Neural cell (in vitro differentiated cells): ENCODE results near the gene TECPR1. TPM values are rescaled to one million over a fixed set of nuclear protein-coding genes. Genes with fewer than 3 reads are reported as not detected.

Experiments
- H2AFZ ChIP-seq: fragments of 200-600, 300-800 bp; sonication (generic), shearing (Covaris generic); 2 replicates; pipeline ENCODE4 v1.6.0; 2014; ENCODE audit warnings: low read depth, mild to moderate bottlenecking, antibody characterized with exemption, low read length, moderate library complexity
- H3F3A ChIP-seq: fragments of 200-600 bp; shearing (Covaris generic); 2 replicates; pipeline ENCODE4 v1.6.1; 2016; ENCODE audit warnings: mild to moderate bottlenecking, moderate library complexity, mixed read lengths, antibody characterized with exemption, low read length; ENCODE audit not compliant: insufficient read depth, poor library complexity, severe bottlenecking
- H3K27ac ChIP-seq: fragments of 200-600, 300-800 bp; sonication (generic), shearing (Covaris generic); 2 replicates; pipeline ENCODE4 v1.5.1; 2014; ENCODE audit warnings: mild to moderate bottlenecking, low read length, moderate library complexity
- H3K27me3 ChIP-seq: fragments of 300-800, 200-600 bp; sonication (generic), shearing (Covaris generic); 2 replicates; pipeline ENCODE4 v1.6.0; 2014; ENCODE audit warnings: mild to moderate bottlenecking, low read depth, low read length, moderate library complexity; ENCODE audit not compliant: insufficient read depth
- H3K36me3 ChIP-seq: fragments of 300-800, 200-600 bp; sonication (generic), shearing (Covaris generic); 2 replicates; pipeline ENCODE4 v1.5.1; 2014; ENCODE audit warnings: mild to moderate bottlenecking, antibody characterized with exemption, low read length, moderate library complexity; ENCODE audit not compliant: insufficient read depth
- H3K4me2 ChIP-seq: fragments of 300-800, 200-600 bp; sonication (generic), shearing (Covaris generic); 2 replicates; pipeline ENCODE4 v1.6.0; 2014; ENCODE audit warnings: mild to moderate bottlenecking, low read length
- H3K4me3 ChIP-seq: fragments of 300-800, 200-600 bp; sonication (generic), shearing (Covaris generic); 2 replicates; pipeline ENCODE4 v1.5.1; 2014; ENCODE audit warnings: mild to moderate bottlenecking, low read length, moderate library complexity
- H3K79me2 ChIP-seq: fragments of 200-600 bp; shearing (Covaris generic); replicated peaks from 2 replicates; pipeline ENCODE4 v1.6.0; 2014; ENCODE audit warnings: mild to moderate bottlenecking, low read length, moderate library complexity; ENCODE audit not compliant: insufficient read depth
- H3K9ac ChIP-seq: fragments of 300-800, 200-600 bp; sonication (generic), shearing (Covaris generic); 2 replicates; pipeline ENCODE4 v1.6.1; 2016; ENCODE audit warnings: mild to moderate bottlenecking, low read length, mixed read lengths
- H3K9me2 ChIP-seq: fragments of 200-600 bp; shearing (Covaris generic); 2 replicates; pipeline ENCODE4 v1.6.1; 2016; ENCODE audit warnings: mild to moderate bottlenecking, low read length, mixed read lengths; ENCODE audit not compliant: insufficient read depth
- H3K9me3 ChIP-seq: fragments of 200-600, 300-800 bp; sonication (generic), shearing (Covaris generic); 2 replicates; pipeline ENCODE4 v1.6.1; 2016; ENCODE audit warnings: mild to moderate bottlenecking, mixed run types, low read length, moderate library complexity, mixed read lengths
- H4K20me1 ChIP-seq: fragments of 200-600 bp; shearing (Covaris generic); 2 replicates; pipeline ENCODE4 v1.6.1; 2016; ENCODE audit warnings: mild to moderate bottlenecking, mixed run types; ENCODE audit not compliant: insufficient read depth
- CTCF ChIP-seq: fragments of 450-650 bp; IDR thresholded peaks from 2 replicates; pipeline ENCODE4 v1.5.1; 2014; ENCODE audit warnings: antibody characterized with exemption, mild to moderate bottlenecking, moderate library complexity; ENCODE audit not compliant: poor library complexity, severe bottlenecking
- EP300 ChIP-seq: fragments of 450-650 bp; conservative IDR thresholded peaks from 2 replicates; pipeline ENCODE4 v1.6.1; 2014; ENCODE audit warnings: antibody characterized with exemption, mild to moderate bottlenecking, moderate library complexity; ENCODE audit not compliant: poor library complexity, severe bottlenecking
- EZH2 ChIP-seq: fragments of 200-600, 300-800 bp; shearing (Covaris generic), sonication (generic); IDR thresholded peaks from 2 replicates; pipeline ENCODE4 v1.6.1; 2014; ENCODE audit warnings: antibody characterized with exemption, low read length, borderline replicate concordance, mild to moderate bottlenecking; ENCODE audit not compliant: insufficient read depth, poor library complexity, severe bottlenecking
- MXI1 ChIP-seq: fragments of 450-650 bp; conservative IDR thresholded peaks from 2 replicates; pipeline ENCODE4 v1.6.1; 2014; ENCODE audit warnings: antibody characterized with exemption, mild to moderate bottlenecking; ENCODE audit not compliant: poor library complexity, severe bottlenecking
- POLR2AphosphoS5 ChIP-seq: IDR thresholded peaks from 2 replicates; pipeline ENCODE4 v1.6.1; 2012
- RAD21 ChIP-seq: fragments of 450-650 bp; conservative IDR thresholded peaks from 2 replicates; pipeline ENCODE4 v1.6.1; 2014; ENCODE audit warnings: antibody characterized with exemption, mild to moderate bottlenecking, moderate library complexity
- REST ChIP-seq: IDR thresholded peaks from 2 replicates; pipeline ENCODE4 v1.6.1; 2012; ENCODE audit warnings: borderline replicate concordance
- SMC3 ChIP-seq: fragments of 450-650 bp; conservative IDR thresholded peaks from 2 replicates; pipeline ENCODE4 v1.6.1; 2014; ENCODE audit warnings: antibody characterized with exemption, mild to moderate bottlenecking, moderate library complexity; ENCODE audit not compliant: poor library complexity
- TAF1 ChIP-seq: IDR thresholded peaks from 2 replicates; pipeline ENCODE4 v1.6.1; 2012; ENCODE audit warnings: low read depth
- polyA plus RNA-seq: library from polyadenylated mRNA; depleted of rRNA; stranded (reverse); fragments of >200 nt; gene quantifications from 2 replicates; pipeline ENCODE4 v1.2.3, GENCODE V29; 2014

TECPR1 gene
- polyA plus RNA-seq, 1 donor from 2014 or later: 46.6 TPM

- Histone ChIP-seq H3K27ac (no peak overlapping the region), H3K27me3 (no peaks in the 10 kb centered on the region), H3K36me3 (no peaks in the 10 kb centered on the region), H3K9me3 (no peaks in the 10 kb centered on the region), H3K4me2 (no peak overlapping the region), H3K79me2 (peaks cover 29% of the 10 kb centered on the region), H3F3A (no peaks in the 10 kb centered on the region), H3K4me3 (no peak overlapping the region), H2AFZ (no peak overlapping the region), H3K9ac (no peak overlapping the region), H4K20me1 (no peaks in the 10 kb centered on the region), H3K9me2 (no peaks in the 10 kb centered on the region)
- TF ChIP-seq RAD21 (no peak), TAF1 (no peak), REST (no peak), EZH2 (no peak), MXI1 (no peak), POLR2AphosphoS5 (no peak), CTCF (no peak), EP300 (no peak), SMC3 (no peak)
Measured at GRCh38 chr7:98254951-98255610, 3.0 kb upstream of the TECPR1 start.

- TF ChIP-seq TAF1 (no peak), MXI1 (no peak), SMC3 (no peak), RAD21 (no peak)
- Histone ChIP-seq H3K9me3 (no peaks in the 10 kb centered on the region), H3K9me2 (no peaks in the 10 kb centered on the region), H3K27ac (no peak overlapping the region), H3K4me3 (no peak overlapping the region), H3F3A (no peaks in the 10 kb centered on the region), H3K4me2 (no peak overlapping the region), H2AFZ (no peak overlapping the region), H3K79me2 (peaks cover 29% of the 10 kb centered on the region), H4K20me1 (no peaks in the 10 kb centered on the region), H3K9ac (no peak overlapping the region), H3K36me3 (no peaks in the 10 kb centered on the region), H3K27me3 (no peaks in the 10 kb centered on the region)
Measured at GRCh38 chr7:98254516-98254915, 2.5 kb upstream of the TECPR1 start.
